ENCODE results near the gene ARHGAP9.

DNA sequence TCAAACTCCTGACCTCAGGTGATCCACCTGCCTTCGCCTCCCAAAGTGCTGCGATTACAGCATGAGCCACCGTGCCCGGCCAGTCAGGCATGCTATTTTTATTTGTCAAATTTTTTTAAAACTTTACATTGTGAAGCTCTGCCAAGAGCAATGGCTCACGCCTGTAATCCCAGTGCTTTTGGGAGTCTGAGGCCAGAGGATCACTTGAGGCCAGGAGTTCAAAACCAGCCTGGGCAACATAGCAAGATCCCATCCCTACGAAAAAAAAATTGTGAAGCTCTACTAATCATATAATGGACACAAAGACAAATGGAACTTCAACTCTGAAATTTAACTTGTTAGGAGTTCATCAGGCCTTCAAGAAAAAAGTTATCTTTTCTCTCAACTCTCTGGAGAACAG is 50.7 kb downstream of the ARHGAP9 start:
- TF ChIP-seq, protein P1, sequence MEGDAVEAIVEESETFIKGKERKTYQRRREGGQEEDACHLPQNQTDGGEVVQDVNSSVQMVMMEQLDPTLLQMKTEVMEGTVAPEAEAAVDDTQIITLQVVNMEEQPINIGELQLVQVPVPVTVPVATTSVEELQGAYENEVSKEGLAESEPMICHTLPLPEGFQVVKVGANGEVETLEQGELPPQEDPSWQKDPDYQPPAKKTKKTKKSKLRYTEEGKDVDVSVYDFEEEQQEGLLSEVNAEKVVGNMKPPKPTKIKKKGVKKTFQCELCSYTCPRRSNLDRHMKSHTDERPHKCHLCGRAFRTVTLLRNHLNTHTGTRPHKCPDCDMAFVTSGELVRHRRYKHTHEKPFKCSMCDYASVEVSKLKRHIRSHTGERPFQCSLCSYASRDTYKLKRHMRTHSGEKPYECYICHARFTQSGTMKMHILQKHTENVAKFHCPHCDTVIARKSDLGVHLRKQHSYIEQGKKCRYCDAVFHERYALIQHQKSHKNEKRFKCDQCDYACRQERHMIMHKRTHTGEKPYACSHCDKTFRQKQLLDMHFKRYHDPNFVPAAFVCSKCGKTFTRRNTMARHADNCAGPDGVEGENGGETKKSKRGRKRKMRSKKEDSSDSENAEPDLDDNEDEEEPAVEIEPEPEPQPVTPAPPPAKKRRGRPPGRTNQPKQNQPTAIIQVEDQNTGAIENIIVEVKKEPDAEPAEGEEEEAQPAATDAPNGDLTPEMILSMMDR (IDR thresholded peaks at IDR 0.05): no peak
- no peak for TF ChIP-seq POLR2A (IDR thresholded peaks at IDR 0.05)
